Measurements from ENCODE around the gene EFCAB5. TPM values are rescaled to one million over a fixed set of nuclear protein-coding genes. Genes with fewer than 3 reads are reported as not detected.
"Not testable (repeated sequence)": the region's sequence is repeated elsewhere in the genome, so short reads cannot be mapped to it uniquely, and the experiment has no call there.

Gene EFCAB5
- total and polyA plus RNA-seq, 3 donors from 2014 or later, result 11.7 to 23.0 (median 15.1) TPM

DNA sequence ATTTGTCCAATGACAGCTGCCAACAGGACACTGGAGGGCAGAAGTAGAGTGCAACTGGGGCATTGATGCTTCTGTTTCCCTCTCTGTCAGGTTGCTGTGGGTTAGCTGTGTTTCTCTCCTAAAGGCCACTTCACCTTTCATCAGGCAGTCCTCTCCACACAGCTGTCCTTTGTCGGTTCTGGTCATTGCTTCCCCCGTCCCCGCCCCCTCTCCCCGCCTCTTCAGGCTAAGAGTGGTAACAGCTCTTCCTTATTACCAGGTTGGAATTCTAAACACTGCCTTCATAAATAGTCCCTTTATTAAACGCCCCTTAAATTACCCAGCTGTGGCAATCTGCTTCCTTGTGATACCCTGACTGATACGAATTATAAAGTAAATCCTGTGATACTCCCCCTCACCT, 143.4 kb downstream of the EFCAB5 start:
- WGBS, 2 donors, result 47 to 56% methylated on average over 6 of the region's 6 CpGs
- no peak for TF ChIP-seq POLR2A (IDR thresholded peaks at IDR 0.05)
- TF ChIP-seq, protein P1, sequence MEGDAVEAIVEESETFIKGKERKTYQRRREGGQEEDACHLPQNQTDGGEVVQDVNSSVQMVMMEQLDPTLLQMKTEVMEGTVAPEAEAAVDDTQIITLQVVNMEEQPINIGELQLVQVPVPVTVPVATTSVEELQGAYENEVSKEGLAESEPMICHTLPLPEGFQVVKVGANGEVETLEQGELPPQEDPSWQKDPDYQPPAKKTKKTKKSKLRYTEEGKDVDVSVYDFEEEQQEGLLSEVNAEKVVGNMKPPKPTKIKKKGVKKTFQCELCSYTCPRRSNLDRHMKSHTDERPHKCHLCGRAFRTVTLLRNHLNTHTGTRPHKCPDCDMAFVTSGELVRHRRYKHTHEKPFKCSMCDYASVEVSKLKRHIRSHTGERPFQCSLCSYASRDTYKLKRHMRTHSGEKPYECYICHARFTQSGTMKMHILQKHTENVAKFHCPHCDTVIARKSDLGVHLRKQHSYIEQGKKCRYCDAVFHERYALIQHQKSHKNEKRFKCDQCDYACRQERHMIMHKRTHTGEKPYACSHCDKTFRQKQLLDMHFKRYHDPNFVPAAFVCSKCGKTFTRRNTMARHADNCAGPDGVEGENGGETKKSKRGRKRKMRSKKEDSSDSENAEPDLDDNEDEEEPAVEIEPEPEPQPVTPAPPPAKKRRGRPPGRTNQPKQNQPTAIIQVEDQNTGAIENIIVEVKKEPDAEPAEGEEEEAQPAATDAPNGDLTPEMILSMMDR (IDR thresholded peaks at IDR 0.05), result no peak
- Histone ChIP-seq H3K4me1 (no peaks in the 10 kb centered on the region), H3K27me3 (no peaks in the 10 kb centered on the region), H3K9me3 (no peaks in the 10 kb centered on the region), H3K27ac (no peak overlapping the region), H3K4me3 (no peak overlapping the region), H3K36me3 (ENCODE audit: low read depth, missing control alignments) (no peaks in the 10 kb centered on the region)
- intact Hi-C loops (cut with DNase I; ENCODE audit: low total_unique reads), result no loop called here
- no peak for DNase-seq

DNA sequence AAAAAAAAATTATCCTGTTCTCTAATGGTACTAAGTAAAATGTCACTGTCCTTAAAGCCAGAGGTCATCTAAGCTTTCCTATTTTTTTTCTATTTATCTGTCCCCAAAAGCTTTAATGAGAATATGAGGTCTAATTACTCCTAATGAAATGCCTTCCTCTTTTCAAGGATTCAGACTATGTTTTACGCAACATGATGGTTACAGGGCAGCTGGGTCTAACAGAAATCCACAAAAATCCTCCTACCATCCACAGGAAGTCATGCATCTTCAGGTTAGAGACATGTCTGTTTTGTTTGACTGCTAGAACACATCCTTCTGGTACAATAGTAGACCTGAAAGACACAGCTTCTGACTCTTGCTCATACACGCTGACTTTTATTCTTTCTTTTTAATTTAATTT, 145.5 kb downstream of the EFCAB5 start:
- H3K4me1 ChIP-seq, result no peaks in the 10 kb centered on the region
- no peak overlapping the region for H3K27ac ChIP-seq
- no peaks in the 10 kb centered on the region for H3K9me3 ChIP-seq
- WGBS, 2 donors, result 93 to 94% methylated on average over 2 of the region's 2 CpGs
- H3K27me3 ChIP-seq, result no peaks in the 10 kb centered on the region
- H3K36me3 ChIP-seq (ENCODE audit: low read depth, missing control alignments), result no peaks in the 10 kb centered on the region
- H3K4me3 ChIP-seq, result no peak overlapping the region
- TF ChIP-seq POLR2A (IDR thresholded peaks at IDR 0.05), result no peak
- TF ChIP-seq, protein P1 (IDR thresholded peaks at IDR 0.05), result no peak
- DNase-seq, result no peak
- intact Hi-C loops (cut with DNase I; ENCODE audit: low total_unique reads), result no loop called here

GRCh38 chr17:30087431-30087830, 146.0 kb downstream of the EFCAB5 start:
- 94 to 95% methylated on average over 3 of the region's 3 CpGs for WGBS, 2 donors
- H3K27ac ChIP-seq; DNase-seq; H3K4me1 ChIP-seq; H3K36me3 ChIP-seq (ENCODE audit: low read depth, missing control alignments); H3K27me3 ChIP-seq; H3K4me3 ChIP-seq; intact Hi-C loops (cut with DNase I; ENCODE audit: low total_unique reads); H3K9me3 ChIP-seq: not testable (repeated sequence)

DNA sequence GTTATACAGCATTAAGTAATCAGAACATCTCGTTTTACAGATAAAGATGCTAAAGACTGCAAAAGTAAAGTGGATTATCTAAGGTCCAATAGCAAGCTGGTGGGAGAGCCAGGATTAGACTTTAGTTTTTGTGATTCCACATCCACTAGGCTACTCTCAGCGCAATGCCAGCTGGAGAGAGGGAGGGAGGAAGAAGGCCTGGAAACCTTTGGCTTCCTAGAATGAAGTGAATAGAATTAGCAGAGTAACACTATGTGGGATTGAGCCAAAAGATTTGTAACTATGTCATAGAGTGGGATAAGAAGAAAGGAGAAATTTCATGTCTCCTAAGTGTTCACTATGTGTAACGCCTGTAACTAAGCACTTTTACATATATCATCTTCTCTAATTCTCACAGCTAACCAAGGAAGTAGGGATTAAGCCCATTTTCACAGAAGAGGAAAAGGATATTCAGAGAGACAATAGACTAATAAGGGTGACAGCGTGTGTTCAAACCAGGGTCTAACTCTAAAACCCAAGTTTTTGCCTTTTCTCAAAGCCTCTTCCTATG, 149.8 kb downstream of the EFCAB5 start:
- Histone ChIP-seq H3K4me3 (no peak overlapping the region), H3K27me3 (no peaks in the 10 kb centered on the region), H3K4me1 (no peaks in the 10 kb centered on the region), H3K9me3 (no peaks in the 10 kb centered on the region), H3K27ac (no peak overlapping the region), H3K36me3 (ENCODE audit: low read depth, missing control alignments) (no peaks in the 10 kb centered on the region)
- no peak for DNase-seq
- TF ChIP-seq, protein P1 (IDR thresholded peaks at IDR 0.05), result no peak
- no peak for TF ChIP-seq POLR2A (IDR thresholded peaks at IDR 0.05)
- intact Hi-C loops (cut with DNase I; ENCODE audit: low total_unique reads), result no loop called here
- 85 to 91% methylated on average over 4 of the region's 4 CpGs for WGBS, 2 donors

- Histone ChIP-seq H3K4me3 (no peak overlapping the region), H3K27ac (no peak overlapping the region), H3K27me3 (no peaks in the 10 kb centered on the region), H3K9me3 (no peaks in the 10 kb centered on the region), H3K4me1 (no peaks in the 10 kb centered on the region), H3K36me3 (ENCODE audit: low read depth, missing control alignments) (no peaks in the 10 kb centered on the region)
- WGBS, 2 donors, result 83 to 89% methylated on average over 6 of the region's 6 CpGs
- no peak for TF ChIP-seq POLR2A (IDR thresholded peaks at IDR 0.05)
- TF ChIP-seq, protein P1 (IDR thresholded peaks at IDR 0.05), result no peak
- intact Hi-C loops (cut with DNase I; ENCODE audit: low total_unique reads), result no loop called here
- DNase-seq, result no peak
These were observed 150.3 kb downstream of the EFCAB5 start for GRCh38 chr17:30091771-30092170.

All from testis (tissue), 3 donors.